IPS-18c (cell line): ENCODE results near the gene TBRG1.
"Not testable (repeated sequence)": the region's sequence is repeated elsewhere in the genome, so short reads cannot be mapped to it uniquely, and the experiment has no call there.

Source experiments
- H3K4me3 ChIP-seq: 2 replicates; pipeline ENCODE4 v1.7.0; 2013; ENCODE audit warnings: low read depth, mild to moderate bottlenecking, low read length, moderate library complexity; ENCODE audit not compliant: insufficient read depth
- H3K9me3 ChIP-seq: one replicate; pipeline ENCODE4 v1.6.1; 2013; ENCODE audit warnings: mild to moderate bottlenecking, low read length, moderate library complexity; ENCODE audit not compliant: control insufficient read depth, insufficient read depth

The TBRG1 gene

DNA sequence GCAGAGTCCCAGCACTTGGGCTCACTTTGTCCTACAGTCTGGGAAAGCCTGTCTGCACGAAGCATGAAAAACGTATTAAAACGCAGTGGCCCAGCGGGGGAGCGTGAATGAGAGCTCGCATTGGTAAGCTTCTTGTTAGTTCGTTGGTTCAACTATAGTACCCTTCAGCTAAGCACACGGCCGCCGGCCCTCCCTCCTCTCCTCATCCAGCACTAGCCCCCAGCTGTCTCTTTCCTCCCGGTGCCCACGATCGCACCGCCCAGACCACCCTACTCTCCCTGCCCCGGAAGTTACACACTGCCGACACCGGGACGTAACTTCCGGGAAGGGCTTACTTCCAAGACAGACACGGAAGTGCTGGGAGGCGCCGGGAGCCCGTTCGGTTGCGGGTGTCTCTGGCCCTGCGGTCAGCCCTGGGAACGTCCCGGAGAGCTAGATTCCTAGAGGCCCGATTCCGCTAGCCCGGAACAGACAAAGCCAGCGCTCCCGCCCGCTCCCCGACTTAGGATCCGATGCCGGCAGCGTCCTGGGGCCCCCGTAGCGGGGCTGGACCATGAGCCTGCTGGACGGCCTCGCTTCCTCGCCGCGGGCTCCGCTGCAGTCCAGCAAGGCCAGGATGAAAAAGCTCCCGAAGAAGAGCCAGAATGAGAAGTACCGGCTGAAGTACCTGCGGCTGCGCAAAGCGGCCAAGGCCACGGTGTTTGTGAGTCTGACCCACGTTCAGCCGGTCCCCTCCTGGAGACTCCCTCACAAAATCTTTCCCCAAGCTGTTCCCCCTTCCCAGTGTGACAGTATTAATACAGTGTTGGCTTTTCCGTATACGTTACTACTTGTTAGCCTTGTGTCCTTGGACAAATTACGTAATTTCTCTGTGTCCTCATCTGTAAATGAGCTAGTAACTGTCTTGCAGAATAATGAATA is at the start of gene TBRG1:
TSS of gene TBRG1 (plus strand) at position 334 of the 921 bp plus-strand sequence. CDS start at position 554, 220 bp downstream.
- H3K4me3 ChIP-seq: peak within 1 kb of the TSS; percentile 81
- no peaks in the 10 kb centered on the region for H3K9me3 ChIP-seq

DNA sequence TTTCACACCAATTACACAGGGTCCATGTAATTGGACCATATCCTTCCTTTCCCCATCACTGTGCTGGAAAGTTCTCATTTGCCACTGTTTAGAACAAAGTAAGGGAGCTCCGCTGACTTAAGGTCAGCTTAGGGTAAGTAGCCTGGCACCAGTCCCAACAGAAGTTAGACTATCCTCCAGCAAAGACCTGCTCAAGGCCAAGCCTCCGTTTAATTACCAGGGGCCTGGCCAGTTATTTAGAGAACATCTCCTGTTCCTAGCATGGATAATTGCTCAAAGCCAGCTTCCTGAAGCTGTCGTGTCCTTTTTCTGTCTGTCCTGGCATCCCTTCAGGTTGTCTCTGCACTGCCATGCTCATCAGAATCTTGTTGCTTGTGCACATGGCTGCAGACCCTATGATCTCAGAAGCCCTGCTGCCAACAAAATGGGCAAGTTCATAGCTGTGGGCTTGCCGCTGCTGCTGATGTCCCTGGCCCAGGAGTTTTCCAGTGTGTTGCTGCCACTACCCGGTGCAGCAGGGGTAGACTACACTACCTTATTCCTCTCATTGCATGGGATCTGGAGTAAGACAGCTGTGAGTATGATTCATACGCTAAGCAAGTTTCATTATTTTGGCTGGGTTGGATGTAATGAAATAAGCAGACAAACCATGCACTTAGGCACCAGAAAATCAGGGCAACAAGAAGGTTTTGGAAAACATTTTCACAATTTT is 44.8 kb upstream of the TBRG1 start:
- H3K9me3 ChIP-seq: no peaks in the 10 kb centered on the region
- H3K4me3 ChIP-seq: no peak overlapping the region

DNA sequence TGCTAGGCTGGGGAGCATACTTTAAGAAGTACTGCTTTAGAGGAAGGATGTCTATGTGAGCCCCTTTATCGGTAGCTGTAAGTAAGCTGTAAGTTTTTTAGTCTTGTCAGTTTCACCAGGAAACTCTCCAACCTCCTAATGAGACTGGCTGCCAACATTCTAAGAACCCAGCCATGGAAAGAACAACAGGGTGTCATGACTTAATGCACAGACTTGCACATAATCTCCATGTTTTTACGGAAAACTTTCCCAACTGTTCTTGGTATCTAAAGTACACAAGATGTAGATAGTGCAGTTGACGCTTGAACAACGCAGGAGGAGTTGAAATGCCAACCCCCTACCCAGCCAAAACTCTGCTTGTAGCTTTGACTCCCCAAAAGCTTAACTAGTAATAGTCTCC is 43.9 kb upstream of the TBRG1 start:
- Histone ChIP-seq H3K4me3 (no peak overlapping the region), H3K9me3 (no peaks in the 10 kb centered on the region)

GRCh38 chr11:124581817-124582216 is 40.8 kb upstream of the TBRG1 start:
- H3K4me3 ChIP-seq: no peak overlapping the region

DNA sequence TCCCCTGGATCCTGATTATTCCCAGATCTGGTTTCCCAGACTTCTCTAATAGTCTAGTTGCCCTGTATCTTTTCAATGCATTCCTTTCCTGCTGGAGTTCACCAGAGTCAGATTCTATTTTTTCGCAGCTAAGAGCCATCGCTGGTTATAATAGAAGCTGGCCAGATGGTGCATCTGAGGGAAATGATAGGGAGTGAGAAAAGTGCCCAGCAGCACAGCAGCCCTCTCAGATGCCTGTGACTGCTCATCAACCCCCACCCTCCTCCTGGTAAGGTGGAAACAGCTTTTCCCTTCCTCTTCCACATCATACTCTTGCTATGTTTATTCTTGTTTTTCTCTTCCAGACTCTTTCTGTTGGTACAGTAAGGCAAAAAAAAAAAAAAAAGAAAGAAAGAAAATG is 40.1 kb upstream of the TBRG1 start:
- H3K9me3 ChIP-seq: no peaks in the 10 kb centered on the region

More at GRCh38 chr11:124581817-124582216, 40.8 kb upstream of the TBRG1 start:
- no peaks in the 10 kb centered on the region for H3K9me3 ChIP-seq

GRCh38 chr11:124583781-124584180 is 38.9 kb upstream of the TBRG1 start:
- Histone ChIP-seq H3K9me3 (no peaks in the 10 kb centered on the region), H3K4me3 (no peak overlapping the region)

More for the DNA sequence above, 40.1 kb upstream of the TBRG1 start:
- H3K4me3 ChIP-seq: no peak overlapping the region

DNA sequence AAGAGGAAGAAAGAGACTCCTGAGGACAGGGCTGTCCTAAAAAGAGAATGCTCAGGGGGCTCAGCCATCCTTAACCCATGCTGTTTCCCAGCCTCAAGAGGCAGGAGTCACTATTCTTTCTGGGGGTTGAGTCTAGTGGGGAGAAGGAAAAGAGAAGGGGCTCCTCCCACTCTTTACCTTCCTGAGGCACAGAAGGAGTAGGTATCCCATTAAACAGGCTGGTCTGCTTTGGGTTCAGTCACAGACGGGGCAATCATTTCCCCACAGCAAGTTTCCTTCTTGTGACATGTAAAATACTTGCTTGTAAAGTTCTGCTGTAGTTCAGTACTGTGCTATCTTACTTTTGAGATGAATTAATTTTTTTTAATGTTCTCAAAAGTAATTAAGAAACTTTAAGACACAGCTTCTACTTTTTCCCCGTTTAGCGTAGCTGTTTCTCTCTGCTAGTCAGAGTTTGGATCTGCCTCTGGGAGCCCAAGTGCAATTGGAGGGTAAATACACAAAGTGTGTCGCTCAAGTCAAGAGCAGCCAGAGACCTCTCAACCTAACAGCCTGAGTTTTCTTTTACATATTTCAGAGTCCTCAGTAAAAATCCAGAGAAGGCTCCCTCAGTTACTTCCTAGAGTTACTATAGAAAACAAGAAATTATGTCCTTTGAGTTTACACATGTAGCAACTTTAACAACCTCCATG is 37.8 kb upstream of the TBRG1 start:
- no peaks in the 10 kb centered on the region for H3K9me3 ChIP-seq
- no peak overlapping the region for H3K4me3 ChIP-seq

GRCh38 chr11:124586238-124586860 is 36.3 kb upstream of the TBRG1 start:
- Histone ChIP-seq H3K9me3 (no peaks in the 10 kb centered on the region), H3K4me3 (no peak overlapping the region)

DNA sequence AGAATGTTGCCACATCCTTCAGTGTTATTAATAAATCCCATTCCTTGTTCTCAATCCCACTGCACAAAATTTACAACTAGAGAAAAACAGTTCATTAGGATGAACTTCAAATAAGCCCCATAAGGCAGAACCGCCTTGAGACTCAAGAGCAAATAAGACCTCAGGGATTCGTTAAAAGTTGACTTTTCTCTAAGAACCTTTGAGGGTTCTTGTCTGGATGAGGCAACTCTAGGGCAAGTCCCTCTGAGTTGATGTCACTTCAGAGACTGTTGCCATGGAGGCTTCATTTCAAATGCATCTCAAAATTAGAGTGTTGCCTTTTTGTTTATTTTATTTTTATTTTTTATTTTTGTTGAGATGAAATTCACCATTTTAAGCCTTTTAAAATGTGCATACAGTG is 31.2 kb upstream of the TBRG1 start:
- H3K4me3 ChIP-seq: no peak overlapping the region

DNA sequence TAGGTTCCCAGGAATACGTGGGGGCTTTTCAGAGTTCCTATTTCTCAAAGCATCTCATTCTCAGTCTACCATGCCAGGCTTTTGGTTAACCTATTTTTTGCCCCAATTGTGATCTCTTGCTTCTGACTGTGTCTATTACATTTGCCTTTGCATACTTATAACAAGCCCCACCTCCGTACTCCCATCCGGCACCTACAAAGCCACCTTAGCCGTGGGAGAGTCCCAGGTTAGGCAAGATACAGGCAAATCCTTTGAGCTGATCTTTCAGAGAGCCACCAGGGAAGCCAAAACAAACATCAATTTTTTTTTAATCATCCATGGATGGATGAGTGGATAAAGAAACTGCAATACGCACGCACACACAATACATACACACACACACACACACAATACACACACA is 30.0 kb upstream of the TBRG1 start:
- Histone ChIP-seq H3K9me3 (no peaks in the 10 kb centered on the region), H3K4me3 (no peak overlapping the region)

More for the DNA sequence above, 31.2 kb upstream of the TBRG1 start:
- H3K9me3 ChIP-seq: no peaks in the 10 kb centered on the region

- H3K9me3 ChIP-seq: no peaks in the 10 kb centered on the region
- no peak overlapping the region for H3K4me3 ChIP-seq
Observed at GRCh38 chr11:124595302-124595701, 27.4 kb upstream of the TBRG1 start.

- Histone ChIP-seq H3K4me3 (no peak overlapping the region), H3K9me3 (no peaks in the 10 kb centered on the region)
Observed at GRCh38 chr11:124597626-124598025, 25.0 kb upstream of the TBRG1 start.

- Histone ChIP-seq H3K9me3 (no peaks in the 10 kb centered on the region), H3K4me3 (no peak overlapping the region)
Observed at GRCh38 chr11:124600621-124601320, 21.9 kb upstream of the TBRG1 start.

DNA sequence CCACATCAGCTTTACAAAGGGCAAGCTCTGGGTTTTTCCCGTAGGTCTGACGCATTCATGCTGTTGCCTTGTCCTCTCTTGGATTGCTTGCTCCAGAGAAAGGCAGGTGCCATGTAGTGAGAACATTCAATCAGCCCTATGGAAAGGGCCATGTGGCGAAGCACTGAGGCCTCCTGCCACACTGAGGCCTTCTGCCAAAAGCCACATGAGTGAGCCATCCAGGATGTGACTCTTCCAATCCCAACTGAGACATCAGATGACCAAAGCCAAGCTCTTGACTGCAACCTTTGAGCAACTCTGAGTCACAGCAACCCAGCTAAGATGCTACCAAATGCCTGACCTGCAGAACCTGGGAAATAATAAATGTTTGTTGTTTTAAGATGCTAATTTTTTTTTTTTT is 20.5 kb upstream of the TBRG1 start:
- H3K9me3 ChIP-seq: no peaks in the 10 kb centered on the region

GRCh38 chr11:124602723-124603122 is 19.9 kb upstream of the TBRG1 start:
- H3K9me3 ChIP-seq, H3K4me3 ChIP-seq: not testable (repeated sequence)

More for the DNA sequence above, 20.5 kb upstream of the TBRG1 start:
- H3K4me3 ChIP-seq: no peak overlapping the region

- no peak overlapping the region for H3K4me3 ChIP-seq
- H3K9me3 ChIP-seq: no peaks in the 10 kb centered on the region
Observed at GRCh38 chr11:124605719-124606118, 16.9 kb upstream of the TBRG1 start.

- no peaks in the 10 kb centered on the region for H3K9me3 ChIP-seq
- H3K4me3 ChIP-seq: no peak overlapping the region
Observed at GRCh38 chr11:124608147-124608546, 14.5 kb upstream of the TBRG1 start.
